PFSK-1 (cell line): ENCODE results near the gene GMDS.

Source experiments
- POLR2AphosphoS5 ChIP-seq: IDR thresholded peaks from 2 replicates; pipeline ENCODE4 v1.6.1; 2012; ENCODE audit warnings: low read depth, mild to moderate bottlenecking, control low read depth, low read length, moderate library complexity
- TAF1 ChIP-seq: IDR thresholded peaks from 2 replicates; pipeline ENCODE4 v1.6.1; 2012; ENCODE audit warnings: low read length, control low read depth, borderline replicate concordance; ENCODE audit not compliant: insufficient read depth
- TF ChIP-seq, protein P1 (sequence below), 2 experiments: IDR thresholded peaks; 2 replicates each; pipeline versions ENCODE4 v1.6.1 to v1.8.0; 2011 to 2012; ENCODE audit warnings: low read depth in 2 of 2, low read length in 2 of 2, control low read depth in 1 of 2, inconsistent platforms in 1 of 2, mild to moderate bottlenecking in 1 of 2, moderate library complexity in 1 of 2; ENCODE audit not compliant: insufficient read depth in 1 of 2

DNA sequence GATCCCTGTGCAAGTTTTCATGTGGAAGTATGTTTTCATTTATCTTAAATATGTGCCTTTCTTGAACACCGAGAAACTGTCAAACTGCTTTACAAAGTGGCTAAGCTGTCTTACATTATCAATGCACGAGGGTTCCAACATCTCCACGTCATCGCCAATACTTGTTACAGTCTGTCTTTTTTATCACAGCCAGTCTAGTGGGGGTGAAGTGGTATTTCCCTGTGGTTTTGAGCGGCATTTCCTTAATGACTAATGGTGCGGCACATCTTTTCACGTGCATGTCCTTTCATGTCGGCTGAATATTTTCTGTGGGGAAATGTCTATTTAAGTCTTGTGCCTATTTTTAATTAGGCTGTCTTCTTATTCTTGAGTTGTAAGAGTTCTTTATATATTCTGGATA, 355.3 kb downstream of the GMDS start:
- TF ChIP-seq POLR2AphosphoS5 (no peak), TAF1 (no peak)
- TF ChIP-seq, protein P1, sequence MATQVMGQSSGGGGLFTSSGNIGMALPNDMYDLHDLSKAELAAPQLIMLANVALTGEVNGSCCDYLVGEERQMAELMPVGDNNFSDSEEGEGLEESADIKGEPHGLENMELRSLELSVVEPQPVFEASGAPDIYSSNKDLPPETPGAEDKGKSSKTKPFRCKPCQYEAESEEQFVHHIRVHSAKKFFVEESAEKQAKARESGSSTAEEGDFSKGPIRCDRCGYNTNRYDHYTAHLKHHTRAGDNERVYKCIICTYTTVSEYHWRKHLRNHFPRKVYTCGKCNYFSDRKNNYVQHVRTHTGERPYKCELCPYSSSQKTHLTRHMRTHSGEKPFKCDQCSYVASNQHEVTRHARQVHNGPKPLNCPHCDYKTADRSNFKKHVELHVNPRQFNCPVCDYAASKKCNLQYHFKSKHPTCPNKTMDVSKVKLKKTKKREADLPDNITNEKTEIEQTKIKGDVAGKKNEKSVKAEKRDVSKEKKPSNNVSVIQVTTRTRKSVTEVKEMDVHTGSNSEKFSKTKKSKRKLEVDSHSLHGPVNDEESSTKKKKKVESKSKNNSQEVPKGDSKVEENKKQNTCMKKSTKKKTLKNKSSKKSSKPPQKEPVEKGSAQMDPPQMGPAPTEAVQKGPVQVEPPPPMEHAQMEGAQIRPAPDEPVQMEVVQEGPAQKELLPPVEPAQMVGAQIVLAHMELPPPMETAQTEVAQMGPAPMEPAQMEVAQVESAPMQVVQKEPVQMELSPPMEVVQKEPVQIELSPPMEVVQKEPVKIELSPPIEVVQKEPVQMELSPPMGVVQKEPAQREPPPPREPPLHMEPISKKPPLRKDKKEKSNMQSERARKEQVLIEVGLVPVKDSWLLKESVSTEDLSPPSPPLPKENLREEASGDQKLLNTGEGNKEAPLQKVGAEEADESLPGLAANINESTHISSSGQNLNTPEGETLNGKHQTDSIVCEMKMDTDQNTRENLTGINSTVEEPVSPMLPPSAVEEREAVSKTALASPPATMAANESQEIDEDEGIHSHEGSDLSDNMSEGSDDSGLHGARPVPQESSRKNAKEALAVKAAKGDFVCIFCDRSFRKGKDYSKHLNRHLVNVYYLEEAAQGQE (IDR thresholded peaks at IDR 0.05; ENCODE audit: insufficient read depth in 1 of 2, low read depth in 2 of 2, low read length in 2 of 2) = no peak
